HS-5 (cell line): ENCODE data around the gene SLC9A9.

Experiments used
- DNase-seq: peaks from one replicate; pipeline ENCODE4 v3.0.0-alpha.2; 2012; ENCODE audit warnings: low read depth

Gene SLC9A9

GRCh38 chr3:143507735-143508580 is 340.3 kb downstream of the SLC9A9 start:
- peak; percentile 69 for DNase-seq

GRCh38 chr3:143506190-143506589 is 342.1 kb downstream of the SLC9A9 start:
- DNase-seq = no peak

- DNase-seq = no peak
These were observed 344.9 kb downstream of the SLC9A9 start for GRCh38 chr3:143503325-143503885.

DNA sequence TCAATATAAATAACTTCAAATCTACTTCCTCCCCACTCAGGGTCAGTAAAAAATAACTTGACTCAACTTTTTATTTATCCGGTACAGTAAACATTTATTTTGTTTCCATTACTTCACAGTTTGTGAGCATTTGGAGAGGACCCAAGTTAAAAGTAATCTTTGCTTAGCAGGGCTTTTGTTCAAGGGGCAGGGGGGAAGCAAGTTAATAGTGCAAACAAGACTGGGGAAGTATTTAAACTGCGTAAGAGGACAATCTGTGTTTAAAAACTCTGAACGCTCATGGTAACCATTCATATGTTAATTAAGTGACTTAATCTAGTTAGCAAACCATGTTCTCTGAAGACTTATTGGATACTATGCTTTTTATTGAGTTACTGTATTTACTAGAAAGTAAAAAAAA is 346.2 kb downstream of the SLC9A9 start:
- no peak for DNase-seq

DNA sequence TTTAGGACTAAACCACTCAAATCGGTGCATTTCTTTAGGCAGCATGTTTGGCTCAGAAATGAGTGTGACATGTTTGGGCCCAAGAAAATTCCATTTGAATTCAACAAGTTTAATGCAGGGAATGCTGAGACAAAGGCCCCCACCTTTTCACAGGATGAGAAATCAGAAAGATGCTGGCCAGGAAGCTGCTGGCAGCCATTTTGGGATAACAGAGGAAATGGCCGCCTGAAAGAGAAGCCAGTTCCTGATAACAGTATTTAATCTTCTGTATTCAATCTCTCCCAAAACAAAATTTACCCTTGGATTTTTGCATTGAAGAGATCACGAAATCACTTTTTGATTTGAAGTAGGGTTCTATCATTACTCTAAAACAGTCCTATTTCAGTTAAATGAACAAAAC is 350.9 kb downstream of the SLC9A9 start:
- DNase-seq = no peak

- DNase-seq = no peak
These were observed 352.1 kb downstream of the SLC9A9 start for GRCh38 chr3:143496191-143496590.

- no peak for DNase-seq
These were observed 352.7 kb downstream of the SLC9A9 start for GRCh38 chr3:143495527-143495926.

GRCh38 chr3:143486611-143487010 is 361.7 kb downstream of the SLC9A9 start:
- no peak for DNase-seq

- DNase-seq = no peak
These were observed 363.3 kb downstream of the SLC9A9 start for GRCh38 chr3:143484846-143485512.

DNA sequence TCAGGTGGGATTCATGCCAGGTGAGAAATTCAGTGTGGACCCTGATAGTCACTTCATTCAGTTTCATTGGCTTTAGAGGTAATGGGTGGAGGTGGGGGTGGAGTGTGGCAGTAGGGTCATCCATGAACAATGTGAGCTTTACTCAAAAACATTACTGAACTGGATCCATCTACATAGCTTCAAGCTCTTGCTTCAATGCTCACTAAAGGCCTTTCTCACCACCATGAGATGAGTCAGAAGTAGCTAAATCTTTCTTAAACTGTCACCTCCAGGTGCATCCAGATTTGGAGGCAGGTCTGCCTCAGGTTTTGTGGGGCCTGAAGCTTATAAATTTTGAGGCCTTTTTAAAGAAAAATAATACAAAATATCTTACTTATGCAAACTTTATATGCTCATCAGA is 365.1 kb downstream of the SLC9A9 start:
- DNase-seq = no peak

DNA sequence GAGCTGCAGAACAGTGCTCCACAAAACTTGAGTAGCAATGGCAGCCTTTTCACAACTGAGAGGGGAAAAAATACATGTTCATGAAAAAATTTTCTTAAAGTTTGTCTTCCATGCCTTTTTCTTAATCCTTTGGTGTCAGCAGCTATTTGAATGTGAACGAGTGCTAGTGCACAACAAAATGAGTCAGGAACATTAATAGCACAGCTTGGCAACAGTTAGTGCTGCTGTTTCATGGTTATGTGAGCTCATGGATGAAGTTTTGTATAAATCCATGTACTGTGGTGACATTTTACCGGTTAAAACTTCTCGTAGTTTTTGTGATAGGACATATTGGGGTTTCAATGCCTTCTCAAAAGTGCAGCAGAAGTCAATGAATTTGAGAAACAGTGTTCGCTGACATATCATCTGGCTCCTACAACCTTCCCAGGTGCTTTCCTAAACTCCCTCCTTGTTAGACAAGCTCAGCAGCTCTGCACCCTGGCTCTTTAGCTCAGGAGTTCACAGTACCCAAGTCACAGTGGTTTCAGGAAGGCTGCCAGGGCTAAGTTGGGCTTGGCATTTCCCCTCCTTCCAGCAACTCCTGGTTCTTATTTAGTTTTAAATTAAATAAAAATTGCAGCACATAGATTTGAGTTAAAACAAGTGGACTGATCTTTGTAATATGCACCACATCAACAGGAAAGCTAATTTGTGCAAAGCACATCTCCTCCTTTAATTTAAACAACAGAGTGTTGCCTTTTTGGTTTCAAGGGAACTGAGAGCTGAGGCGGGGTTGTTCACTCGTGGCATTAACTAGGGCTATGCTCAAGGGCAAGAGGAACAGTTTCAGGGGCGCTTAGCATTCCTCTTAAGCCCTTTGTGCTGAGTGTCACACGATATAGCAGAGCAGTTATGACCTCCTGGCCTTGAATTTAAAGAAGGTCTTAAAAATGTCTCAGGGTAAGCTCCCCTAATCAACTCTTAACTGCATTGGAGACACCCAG is 365.9 kb downstream of the SLC9A9 start:
- DNase-seq = no peak

- DNase-seq = peak; percentile 40
These were observed 367.9 kb downstream of the SLC9A9 start for GRCh38 chr3:143480344-143480743.

DNA sequence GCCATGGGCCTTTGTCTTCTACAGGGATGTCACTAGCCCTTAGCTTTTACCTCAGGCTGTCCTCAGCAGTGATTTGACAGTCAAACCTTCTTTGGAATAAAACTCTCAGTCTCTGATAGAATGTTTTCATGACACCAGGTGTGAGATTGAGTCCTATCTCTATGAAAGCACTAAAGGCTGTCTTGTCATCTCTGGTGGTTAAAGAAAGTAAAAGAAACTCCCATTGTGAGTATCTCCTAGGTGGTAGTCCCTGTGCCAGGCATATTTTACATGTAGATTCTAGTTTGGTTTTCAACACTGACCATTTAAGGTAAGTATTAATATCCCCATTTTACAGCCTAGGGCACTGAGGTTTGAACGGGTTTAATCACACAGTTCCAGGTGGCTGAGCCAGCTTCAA is 368.5 kb downstream of the SLC9A9 start:
- DNase-seq = no peak

DNA sequence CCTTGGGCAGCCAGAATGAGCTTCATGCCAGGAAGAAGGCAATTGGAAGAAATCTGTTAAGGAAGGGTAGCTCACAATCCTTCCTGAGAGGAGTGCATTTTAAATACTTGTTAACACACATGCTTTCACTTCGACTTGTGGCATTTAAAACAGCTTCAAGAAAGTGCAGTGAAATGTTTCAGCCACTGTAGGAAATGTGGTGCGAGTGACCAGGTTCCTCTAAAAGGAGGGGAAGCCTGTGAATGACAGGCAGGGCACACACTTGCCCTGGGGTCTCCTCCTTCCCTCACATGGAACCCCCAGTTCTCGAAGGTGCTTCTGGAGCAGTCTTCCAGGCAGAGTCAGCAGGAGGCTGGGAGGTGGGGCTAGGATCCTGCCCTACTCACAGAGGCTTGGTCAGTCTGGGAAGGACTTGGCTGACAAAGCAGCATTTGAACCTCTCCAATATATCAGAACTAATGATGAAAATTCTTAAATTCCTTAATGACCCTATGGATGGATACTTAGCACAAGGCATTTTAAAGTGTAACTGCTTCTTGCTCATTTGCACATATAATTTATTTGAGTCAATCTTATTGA is 370.1 kb downstream of the SLC9A9 start:
- no peak for DNase-seq

- DNase-seq = no peak
These were observed 371.2 kb downstream of the SLC9A9 start for GRCh38 chr3:143476965-143477640.

DNA sequence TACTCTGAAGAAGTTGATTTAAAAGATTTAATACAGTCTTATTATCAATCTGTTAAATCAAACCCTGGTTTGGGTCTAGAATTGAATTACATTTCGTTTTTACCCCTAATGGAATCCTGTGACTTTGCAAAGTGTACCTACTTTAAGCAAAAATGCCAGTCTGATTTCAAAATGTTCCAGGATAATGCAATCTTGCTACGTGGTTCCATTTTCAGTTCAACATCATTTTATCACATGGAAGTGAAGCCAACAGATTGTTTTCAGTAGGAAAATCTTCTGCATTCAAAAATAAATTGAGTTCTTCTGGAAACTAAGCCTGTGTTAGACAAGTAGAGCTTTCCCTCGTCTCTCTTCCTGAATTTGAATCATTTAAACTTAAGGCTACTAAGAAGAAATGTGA is 372.3 kb downstream of the SLC9A9 start:
- no peak for DNase-seq

DNA sequence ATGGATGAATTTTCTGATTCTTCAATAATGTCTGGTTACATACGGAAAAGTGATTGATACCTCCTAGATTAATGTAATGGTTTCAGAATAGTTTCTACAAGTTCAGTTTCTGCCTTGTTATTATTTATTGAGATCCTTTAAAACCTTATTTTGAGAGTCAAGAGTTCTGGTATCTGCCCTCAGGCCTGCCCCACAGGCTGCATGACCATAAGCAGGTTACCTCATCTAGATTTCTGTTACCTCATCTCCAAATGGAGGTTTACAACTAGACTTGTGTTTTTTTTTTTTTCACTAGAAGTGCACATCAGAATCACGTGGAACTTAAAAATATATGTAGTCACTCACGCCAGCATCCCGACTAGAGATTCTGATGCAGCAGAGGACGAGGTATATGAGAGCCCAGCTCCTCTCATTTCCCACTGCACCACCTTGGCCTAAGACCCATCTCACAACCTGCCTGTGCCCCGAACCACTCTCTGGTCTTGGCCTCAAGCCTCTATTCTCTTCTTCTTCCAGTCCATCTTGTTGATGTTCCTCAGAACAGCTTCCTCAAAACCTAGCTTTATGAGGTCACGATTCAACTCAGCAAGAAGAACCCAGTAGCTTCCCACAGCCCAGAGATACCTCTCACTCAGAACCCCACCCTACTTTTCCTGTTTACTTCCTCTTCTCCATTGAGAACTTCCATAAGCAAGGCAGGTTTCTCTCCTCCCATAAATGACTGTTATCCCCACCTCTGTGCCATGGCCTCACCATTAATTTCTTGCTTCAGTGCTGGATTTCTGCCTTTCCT is 375.3 kb downstream of the SLC9A9 start:
- no peak for DNase-seq

- DNase-seq = no peak
These were observed 376.6 kb downstream of the SLC9A9 start for GRCh38 chr3:143471705-143472104.

GRCh38 chr3:143469159-143469558 is 379.1 kb downstream of the SLC9A9 start:
- no peak for DNase-seq

- no peak for DNase-seq
These were observed 382.6 kb downstream of the SLC9A9 start for GRCh38 chr3:143465666-143466065.
